ENCODE results near the gene TNIK.
"Not testable (repeated sequence)": the region's sequence is repeated elsewhere in the genome, so short reads cannot be mapped to it uniquely, and the experiment has no call there.

The TNIK gene

GRCh38 chr3:171373711-171374110 lies 86.5 kb downstream of the TNIK start:
- FAIRE-seq (no peak), DNase-seq (ENCODE audit: insufficient read length, low spot score) (no peak)
- TF ChIP-seq POLR2A (IDR thresholded peaks at IDR 0.05; ENCODE audit: low read depth, low read length) = no peak

GRCh38 chr3:171372694-171373093 lies 87.5 kb downstream of the TNIK start:
- no peak for TF ChIP-seq POLR2A (IDR thresholded peaks at IDR 0.05; ENCODE audit: low read depth, low read length)
- no peak for DNase-seq (ENCODE audit: insufficient read length, low spot score)
- FAIRE-seq = no peak

- TF ChIP-seq POLR2A (IDR thresholded peaks at IDR 0.05; ENCODE audit: low read depth, low read length) = no peak
- DNase-seq (ENCODE audit: insufficient read length, low spot score) = no peak
- FAIRE-seq = no peak
These were observed 88.9 kb downstream of the TNIK start for GRCh38 chr3:171371354-171371753.

GRCh38 chr3:171369156-171369555 lies 91.0 kb downstream of the TNIK start:
- DNase-seq (ENCODE audit: insufficient read length, low spot score) (no peak), FAIRE-seq (no peak)
- TF ChIP-seq POLR2A (IDR thresholded peaks at IDR 0.05; ENCODE audit: low read depth, low read length) = no peak

- not testable (repeated sequence) for FAIRE-seq; DNase-seq (ENCODE audit: insufficient read length, low spot score)
These were observed 93.5 kb downstream of the TNIK start for GRCh38 chr3:171366738-171367137.

- FAIRE-seq (no peak), DNase-seq (ENCODE audit: insufficient read length, low spot score) (no peak)
- TF ChIP-seq POLR2A (IDR thresholded peaks at IDR 0.05; ENCODE audit: low read depth, low read length) = no peak
These were observed 94.2 kb downstream of the TNIK start for GRCh38 chr3:171366043-171366442.

- no peak for FAIRE-seq
- TF ChIP-seq POLR2A (IDR thresholded peaks at IDR 0.05; ENCODE audit: low read depth, low read length) = no peak
- DNase-seq (ENCODE audit: insufficient read length, low spot score) = no peak
These were observed 94.7 kb downstream of the TNIK start for GRCh38 chr3:171365489-171365888.

GRCh38 chr3:171364500-171364899 lies 95.7 kb downstream of the TNIK start:
- no peak for FAIRE-seq
- no peak for TF ChIP-seq POLR2A (IDR thresholded peaks at IDR 0.05; ENCODE audit: low read depth, low read length)
- DNase-seq (ENCODE audit: insufficient read length, low spot score) = no peak

GRCh38 chr3:171363202-171363601 lies 97.0 kb downstream of the TNIK start:
- no peak for FAIRE-seq
- no peak for DNase-seq (ENCODE audit: insufficient read length, low spot score)
- no peak for TF ChIP-seq POLR2A (IDR thresholded peaks at IDR 0.05; ENCODE audit: low read depth, low read length)

GRCh38 chr3:171362575-171362974 lies 97.6 kb downstream of the TNIK start:
- DNase-seq (ENCODE audit: insufficient read length, low spot score) (no peak), FAIRE-seq (no peak)
- no peak for TF ChIP-seq POLR2A (IDR thresholded peaks at IDR 0.05; ENCODE audit: low read depth, low read length)

GRCh38 chr3:171358881-171359198 lies 101.4 kb downstream of the TNIK start:
- DNase-seq (ENCODE audit: insufficient read length, low spot score) = no peak
- TF ChIP-seq POLR2A (IDR thresholded peaks at IDR 0.05; ENCODE audit: low read depth, low read length) = no peak

GRCh38 chr3:171358181-171358880 lies 101.9 kb downstream of the TNIK start:
- DNase-seq (ENCODE audit: insufficient read length, low spot score) (no peak), FAIRE-seq (no peak)

More at GRCh38 chr3:171358881-171359198, 101.4 kb downstream of the TNIK start:
- FAIRE-seq = no peak

GRCh38 chr3:171357721-171358120 lies 102.5 kb downstream of the TNIK start:
- DNase-seq (ENCODE audit: insufficient read length, low spot score) = no peak
- TF ChIP-seq POLR2A (IDR thresholded peaks at IDR 0.05; ENCODE audit: low read depth, low read length) = no peak
- no peak for FAIRE-seq

More at GRCh38 chr3:171358181-171358880, 101.9 kb downstream of the TNIK start:
- TF ChIP-seq POLR2A (IDR thresholded peaks at IDR 0.05; ENCODE audit: low read depth, low read length) = no peak

- DNase-seq (ENCODE audit: insufficient read length, low spot score) (no peak), FAIRE-seq (no peak)
- TF ChIP-seq POLR2A (IDR thresholded peaks at IDR 0.05; ENCODE audit: low read depth, low read length) = no peak
These were observed 104.0 kb downstream of the TNIK start for GRCh38 chr3:171356251-171356650.

GRCh38 chr3:171354706-171355582 lies 105.3 kb downstream of the TNIK start:
- DNase-seq (ENCODE audit: insufficient read length, low spot score) (no peak), FAIRE-seq (peak; percentile 33)

More at GRCh38 chr3:171354706-171355582, 105.3 kb downstream of the TNIK start:
- no peak for TF ChIP-seq POLR2A (IDR thresholded peaks at IDR 0.05; ENCODE audit: low read depth, low read length)

All from H54 (cell line).